Sigmoid colon (tissue), 4 donors: ENCODE measurements around the gene PTX3.

ENCODE experiments used
- POLR2AphosphoS5 ChIP-seq, 4 donors: sonication (generic); formaldehyde crosslinking; IDR thresholded peaks; one replicate each; pipeline ENCODE4 v1.6.1; 2017; ENCODE audit warnings: antibody characterized with exemption in 4 of 4
- TF ChIP-seq, protein P1 (sequence below), 4 experiments: fragments of 450-650 bp in 3 of 4; fragments of 200-600 bp in 1 of 4; IDR thresholded peaks; one replicate each; pipeline ENCODE4 v1.5.1; 2016 to 2019; ENCODE audit warnings: antibody characterized with exemption in 4 of 4, mild to moderate bottlenecking in 3 of 4, moderate library complexity in 2 of 4

DNA sequence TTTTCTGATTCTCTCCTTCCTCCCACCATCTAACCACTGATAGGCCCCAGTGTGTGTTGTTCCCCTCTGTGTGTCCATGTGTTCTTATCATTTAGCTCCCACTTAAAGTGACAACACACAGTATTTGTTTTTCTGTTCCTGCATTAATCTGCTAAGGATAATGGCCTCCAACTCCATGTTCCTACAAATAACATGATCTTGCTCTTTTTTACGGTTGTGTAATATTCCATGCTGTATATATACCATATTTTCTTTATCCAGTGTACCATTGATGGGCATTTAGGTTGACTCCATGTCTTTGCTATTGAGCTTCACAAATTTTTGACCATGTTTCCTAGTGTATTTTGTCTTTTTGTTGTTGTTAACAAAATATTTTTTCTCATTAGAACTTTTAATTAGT is 36.0 kb downstream of the PTX3 start:
- TF ChIP-seq, protein P1, sequence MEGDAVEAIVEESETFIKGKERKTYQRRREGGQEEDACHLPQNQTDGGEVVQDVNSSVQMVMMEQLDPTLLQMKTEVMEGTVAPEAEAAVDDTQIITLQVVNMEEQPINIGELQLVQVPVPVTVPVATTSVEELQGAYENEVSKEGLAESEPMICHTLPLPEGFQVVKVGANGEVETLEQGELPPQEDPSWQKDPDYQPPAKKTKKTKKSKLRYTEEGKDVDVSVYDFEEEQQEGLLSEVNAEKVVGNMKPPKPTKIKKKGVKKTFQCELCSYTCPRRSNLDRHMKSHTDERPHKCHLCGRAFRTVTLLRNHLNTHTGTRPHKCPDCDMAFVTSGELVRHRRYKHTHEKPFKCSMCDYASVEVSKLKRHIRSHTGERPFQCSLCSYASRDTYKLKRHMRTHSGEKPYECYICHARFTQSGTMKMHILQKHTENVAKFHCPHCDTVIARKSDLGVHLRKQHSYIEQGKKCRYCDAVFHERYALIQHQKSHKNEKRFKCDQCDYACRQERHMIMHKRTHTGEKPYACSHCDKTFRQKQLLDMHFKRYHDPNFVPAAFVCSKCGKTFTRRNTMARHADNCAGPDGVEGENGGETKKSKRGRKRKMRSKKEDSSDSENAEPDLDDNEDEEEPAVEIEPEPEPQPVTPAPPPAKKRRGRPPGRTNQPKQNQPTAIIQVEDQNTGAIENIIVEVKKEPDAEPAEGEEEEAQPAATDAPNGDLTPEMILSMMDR (IDR thresholded peaks at IDR 0.05), result no peak
- no peak for TF ChIP-seq POLR2AphosphoS5 (IDR thresholded peaks at IDR 0.05)
